SH-SY5Y (cell line): ENCODE results near the gene ALDH8A1.

Source experiments
- GATA2 ChIP-seq: IDR thresholded peaks from 2 replicates; pipeline ENCODE4 v1.6.1; 2011; ENCODE audit warnings: mild to moderate bottlenecking, low read depth, low read length
- GATA3 ChIP-seq: IDR thresholded peaks from 2 replicates; pipeline ENCODE4 v1.6.1; 2011; ENCODE audit warnings: low read depth, mild to moderate bottlenecking, low read length, moderate library complexity

- TF ChIP-seq GATA3 (no peak), GATA2 (no peak)
Observed at GRCh38 chr6:134884752-134885151, 65.1 kb downstream of the ALDH8A1 start.
